SK-N-SH treated with all-trans-retinoic acid at 6 μM for 48 hours (cell line): Measurements from ENCODE around the gene QRICH1.

ENCODE experiments used
- BACH2 ChIP-seq: fragments of 250-450 bp; sonication (Bioruptor Pico); IDR thresholded peaks from 2 replicates; pipeline ENCODE4 v1.9.0; 2021; ENCODE audit warnings: mild to moderate bottlenecking, borderline replicate concordance
- ESRRG ChIP-seq: fragments of 250-450 bp; sonication (Bioruptor Pico); IDR thresholded peaks from 2 replicates; pipeline ENCODE4 v1.6.1; 2021; ENCODE audit warnings: mild to moderate bottlenecking
- GLIS3 ChIP-seq: fragments of 250-450 bp; sonication (Bioruptor Pico); IDR thresholded peaks from 2 replicates; pipeline ENCODE4 v1.5.0; 2020; ENCODE audit warnings: mild to moderate bottlenecking, moderate library complexity
- ISL1 ChIP-seq: fragments of 250-450 bp; sonication (Bioruptor Pico); IDR thresholded peaks from 2 replicates; pipeline ENCODE4 v2.1.2; 2022; ENCODE audit warnings: mild to moderate bottlenecking, moderate library complexity
- SNAI2 ChIP-seq: fragments of 250-450 bp; sonication (Bioruptor Pico); IDR thresholded peaks from 2 replicates; pipeline ENCODE4 v1.5.0; 2020; ENCODE audit warnings: mild to moderate bottlenecking, moderate library complexity
- ZFP30 ChIP-seq: fragments of 450-650 bp; formaldehyde crosslinking; IDR thresholded peaks from 2 replicates; pipeline ENCODE4 v1.5.0; 2022; ENCODE audit warnings: mild to moderate bottlenecking, moderate library complexity
- ZNF70 ChIP-seq: fragments of 450-650 bp; formaldehyde crosslinking; IDR thresholded peaks from 2 replicates; pipeline ENCODE4 v1.5.0; 2020; ENCODE audit warnings: mild to moderate bottlenecking, moderate library complexity
- TF ChIP-seq, protein P1 (sequence below): fragments of 250-450 bp; sonication (Bioruptor Pico); IDR thresholded peaks from 2 replicates; pipeline ENCODE4 v1.5.0; 2020; ENCODE audit warnings: mild to moderate bottlenecking, moderate library complexity
- TF ChIP-seq, protein P2 (sequence below): fragments of 250-450 bp; sonication (Bioruptor Pico); IDR thresholded peaks from 2 replicates; pipeline ENCODE4 v1.8.0; 2020; ENCODE audit warnings: mild to moderate bottlenecking, moderate library complexity, borderline replicate concordance
- TF ChIP-seq, protein P3 (sequence below): fragments of 250-450 bp; sonication (Bioruptor Pico); IDR thresholded peaks from 2 replicates; pipeline ENCODE4 v1.5.1; 2021; ENCODE audit warnings: mild to moderate bottlenecking, moderate library complexity

DNA sequence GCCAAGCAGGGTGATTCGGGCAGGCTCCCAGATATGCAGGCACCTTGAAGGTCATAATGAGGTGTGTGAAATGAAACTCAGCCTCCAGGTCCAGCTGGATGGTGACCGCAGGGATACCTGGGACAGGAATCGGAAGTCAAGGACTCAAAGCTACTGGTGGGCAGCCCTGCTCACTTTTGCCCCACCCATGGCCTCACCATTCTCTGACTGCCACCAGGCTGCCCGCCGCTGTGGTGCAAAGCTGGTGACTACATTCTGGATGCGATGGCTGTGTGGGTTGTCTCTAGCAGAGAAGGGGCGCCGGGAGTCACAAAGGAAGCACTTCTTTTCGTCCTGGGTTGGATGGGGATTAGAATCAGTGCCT, 38.2 kb upstream of the QRICH1 start:
- TF ChIP-seq ISL1 (CRISPR knock-in tag) (no peak), ZFP30 (CRISPR knock-in tag) (no peak), ESRRG (CRISPR knock-in tag) (no peak), ZNF70 (CRISPR knock-in tag) (no peak), GLIS3 (no peak), SNAI2 (no peak), BACH2 (no peak)
- TF ChIP-seq, protein P1, sequence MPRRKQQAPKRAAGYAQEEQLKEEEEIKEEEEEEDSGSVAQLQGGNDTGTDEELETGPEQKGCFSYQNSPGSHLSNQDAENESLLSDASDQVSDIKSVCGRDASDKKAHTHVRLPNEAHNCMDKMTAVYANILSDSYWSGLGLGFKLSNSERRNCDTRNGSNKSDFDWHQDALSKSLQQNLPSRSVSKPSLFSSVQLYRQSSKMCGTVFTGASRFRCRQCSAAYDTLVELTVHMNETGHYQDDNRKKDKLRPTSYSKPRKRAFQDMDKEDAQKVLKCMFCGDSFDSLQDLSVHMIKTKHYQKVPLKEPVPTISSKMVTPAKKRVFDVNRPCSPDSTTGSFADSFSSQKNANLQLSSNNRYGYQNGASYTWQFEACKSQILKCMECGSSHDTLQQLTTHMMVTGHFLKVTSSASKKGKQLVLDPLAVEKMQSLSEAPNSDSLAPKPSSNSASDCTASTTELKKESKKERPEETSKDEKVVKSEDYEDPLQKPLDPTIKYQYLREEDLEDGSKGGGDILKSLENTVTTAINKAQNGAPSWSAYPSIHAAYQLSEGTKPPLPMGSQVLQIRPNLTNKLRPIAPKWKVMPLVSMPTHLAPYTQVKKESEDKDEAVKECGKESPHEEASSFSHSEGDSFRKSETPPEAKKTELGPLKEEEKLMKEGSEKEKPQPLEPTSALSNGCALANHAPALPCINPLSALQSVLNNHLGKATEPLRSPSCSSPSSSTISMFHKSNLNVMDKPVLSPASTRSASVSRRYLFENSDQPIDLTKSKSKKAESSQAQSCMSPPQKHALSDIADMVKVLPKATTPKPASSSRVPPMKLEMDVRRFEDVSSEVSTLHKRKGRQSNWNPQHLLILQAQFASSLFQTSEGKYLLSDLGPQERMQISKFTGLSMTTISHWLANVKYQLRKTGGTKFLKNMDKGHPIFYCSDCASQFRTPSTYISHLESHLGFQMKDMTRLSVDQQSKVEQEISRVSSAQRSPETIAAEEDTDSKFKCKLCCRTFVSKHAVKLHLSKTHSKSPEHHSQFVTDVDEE (CRISPR knock-in tag), result no peak
- TF ChIP-seq, protein P2, sequence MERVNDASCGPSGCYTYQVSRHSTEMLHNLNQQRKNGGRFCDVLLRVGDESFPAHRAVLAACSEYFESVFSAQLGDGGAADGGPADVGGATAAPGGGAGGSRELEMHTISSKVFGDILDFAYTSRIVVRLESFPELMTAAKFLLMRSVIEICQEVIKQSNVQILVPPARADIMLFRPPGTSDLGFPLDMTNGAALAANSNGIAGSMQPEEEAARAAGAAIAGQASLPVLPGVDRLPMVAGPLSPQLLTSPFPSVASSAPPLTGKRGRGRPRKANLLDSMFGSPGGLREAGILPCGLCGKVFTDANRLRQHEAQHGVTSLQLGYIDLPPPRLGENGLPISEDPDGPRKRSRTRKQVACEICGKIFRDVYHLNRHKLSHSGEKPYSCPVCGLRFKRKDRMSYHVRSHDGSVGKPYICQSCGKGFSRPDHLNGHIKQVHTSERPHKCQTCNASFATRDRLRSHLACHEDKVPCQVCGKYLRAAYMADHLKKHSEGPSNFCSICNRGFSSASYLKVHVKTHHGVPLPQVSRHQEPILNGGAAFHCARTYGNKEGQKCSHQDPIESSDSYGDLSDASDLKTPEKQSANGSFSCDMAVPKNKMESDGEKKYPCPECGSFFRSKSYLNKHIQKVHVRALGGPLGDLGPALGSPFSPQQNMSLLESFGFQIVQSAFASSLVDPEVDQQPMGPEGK (CRISPR knock-in tag), result no peak
- TF ChIP-seq, protein P3, sequence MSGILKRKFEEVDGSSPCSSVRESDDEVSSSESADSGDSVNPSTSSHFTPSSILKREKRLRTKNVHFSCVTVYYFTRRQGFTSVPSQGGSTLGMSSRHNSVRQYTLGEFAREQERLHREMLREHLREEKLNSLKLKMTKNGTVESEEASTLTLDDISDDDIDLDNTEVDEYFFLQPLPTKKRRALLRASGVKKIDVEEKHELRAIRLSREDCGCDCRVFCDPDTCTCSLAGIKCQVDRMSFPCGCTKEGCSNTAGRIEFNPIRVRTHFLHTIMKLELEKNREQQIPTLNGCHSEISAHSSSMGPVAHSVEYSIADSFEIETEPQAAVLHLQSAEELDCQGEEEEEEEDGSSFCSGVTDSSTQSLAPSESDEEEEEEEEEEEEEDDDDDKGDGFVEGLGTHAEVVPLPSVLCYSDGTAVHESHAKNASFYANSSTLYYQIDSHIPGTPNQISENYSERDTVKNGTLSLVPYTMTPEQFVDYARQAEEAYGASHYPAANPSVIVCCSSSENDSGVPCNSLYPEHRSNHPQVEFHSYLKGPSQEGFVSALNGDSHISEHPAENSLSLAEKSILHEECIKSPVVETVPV (CRISPR knock-in tag), result no peak
